ENCODE results near the gene SYT6. TPM values are rescaled to one million over a fixed set of nuclear protein-coding genes. Genes with fewer than 3 reads are reported as not detected.
A peak's percentile ranks its signal among the peaks of the same experiment; 100 is the strongest.

SYT6 gene
- total and polyA plus RNA-seq, 7 donors: 0.32 to 1.9 (median 0.46) TPM; not detected in 3

DNA sequence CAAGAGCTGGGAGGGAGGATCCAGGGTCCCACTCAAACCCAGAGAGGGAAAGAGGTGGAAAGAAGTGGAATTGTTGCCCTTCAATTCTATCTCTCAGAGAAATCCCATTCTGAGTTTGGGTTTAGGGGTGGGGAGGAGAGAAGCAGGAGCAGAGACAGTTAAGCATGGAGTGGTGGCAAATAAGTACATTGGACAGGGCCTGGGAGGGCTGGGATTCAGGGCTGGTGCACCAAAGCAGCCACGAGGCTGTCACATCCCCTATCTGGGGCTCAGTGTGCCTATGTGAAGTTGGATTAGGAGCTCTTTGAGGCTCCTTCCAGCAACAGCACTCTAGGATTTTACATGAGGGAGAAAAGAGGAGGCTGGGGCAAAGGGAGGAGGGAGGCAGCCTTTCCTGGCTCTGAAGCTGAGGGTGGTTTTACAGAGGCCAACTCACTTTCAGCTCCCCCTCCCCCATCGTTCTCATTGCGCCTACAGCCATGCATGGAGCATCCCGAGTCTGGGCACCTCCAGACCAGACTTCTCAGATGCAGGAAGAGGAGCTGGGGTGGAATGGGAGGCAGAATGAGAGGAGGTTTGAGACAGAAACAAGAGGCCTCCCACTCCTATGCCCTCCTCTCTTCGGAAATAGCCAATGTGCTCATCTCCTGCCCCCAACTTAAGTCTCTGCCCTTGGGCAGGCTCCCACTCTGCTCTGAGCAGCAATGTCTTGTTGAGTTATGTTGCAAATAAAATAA is 3.0 kb upstream of the SYT6 start:
- intact Hi-C loops (cut with DNase I): no loop called here
- no peaks in the 10 kb centered on the region for H3K36me3 ChIP-seq
- no peaks in the 10 kb centered on the region for H3K9me3 ChIP-seq
- DNase-seq: no peak
- TF ChIP-seq EP300 (IDR thresholded peaks at IDR 0.05) (no peak), POLR2A (IDR thresholded peaks at IDR 0.05) (no peak), POLR2AphosphoS5 (IDR thresholded peaks at IDR 0.05) (no peak)
- TF ChIP-seq, protein P1, sequence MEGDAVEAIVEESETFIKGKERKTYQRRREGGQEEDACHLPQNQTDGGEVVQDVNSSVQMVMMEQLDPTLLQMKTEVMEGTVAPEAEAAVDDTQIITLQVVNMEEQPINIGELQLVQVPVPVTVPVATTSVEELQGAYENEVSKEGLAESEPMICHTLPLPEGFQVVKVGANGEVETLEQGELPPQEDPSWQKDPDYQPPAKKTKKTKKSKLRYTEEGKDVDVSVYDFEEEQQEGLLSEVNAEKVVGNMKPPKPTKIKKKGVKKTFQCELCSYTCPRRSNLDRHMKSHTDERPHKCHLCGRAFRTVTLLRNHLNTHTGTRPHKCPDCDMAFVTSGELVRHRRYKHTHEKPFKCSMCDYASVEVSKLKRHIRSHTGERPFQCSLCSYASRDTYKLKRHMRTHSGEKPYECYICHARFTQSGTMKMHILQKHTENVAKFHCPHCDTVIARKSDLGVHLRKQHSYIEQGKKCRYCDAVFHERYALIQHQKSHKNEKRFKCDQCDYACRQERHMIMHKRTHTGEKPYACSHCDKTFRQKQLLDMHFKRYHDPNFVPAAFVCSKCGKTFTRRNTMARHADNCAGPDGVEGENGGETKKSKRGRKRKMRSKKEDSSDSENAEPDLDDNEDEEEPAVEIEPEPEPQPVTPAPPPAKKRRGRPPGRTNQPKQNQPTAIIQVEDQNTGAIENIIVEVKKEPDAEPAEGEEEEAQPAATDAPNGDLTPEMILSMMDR (IDR thresholded peaks at IDR 0.05): no peak
- peaks cover 35 to 62% (median 51%) of the 10 kb centered on the region in 3 donors for H3K27me3 ChIP-seq
- no peak overlapping the region for H3K27ac ChIP-seq
- WGBS, 2 donors: 44 to 47% methylated on average over 5 of the region's 5 CpGs
- peaks cover 0 to 35% (median 30%) of the 10 kb centered on the region in 4 donors for H3K4me1 ChIP-seq
- no peak overlapping the region for H3K4me3 ChIP-seq

DNA sequence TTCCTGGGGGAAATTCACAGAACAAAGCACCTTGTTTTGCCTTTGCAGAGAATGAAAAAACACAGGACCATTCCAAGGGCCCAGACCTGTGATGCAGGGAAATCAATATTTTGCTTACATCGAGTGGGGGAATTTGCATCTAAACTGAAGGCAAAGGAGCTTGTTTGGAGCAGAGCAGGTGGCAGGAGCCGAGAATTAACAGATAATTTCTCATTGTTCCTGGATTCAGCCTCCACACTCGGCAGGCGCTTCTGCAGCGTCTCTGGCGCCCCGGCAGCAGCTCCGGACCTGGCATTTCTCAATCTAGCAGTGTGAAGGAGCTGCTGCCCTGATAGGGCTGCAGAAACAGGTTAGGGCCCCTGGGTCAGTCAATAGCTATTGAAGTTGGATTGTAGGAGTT is 2.0 kb upstream of the SYT6 start:
- Histone ChIP-seq H3K4me3 (no peak overlapping the region), H3K27me3 (peaks cover 39 to 72% (median 61%) of the 10 kb centered on the region in 3 donors), H3K36me3 (no peaks in the 10 kb centered on the region), H3K27ac (no peak overlapping the region), H3K4me1 (peaks cover 0 to 35% (median 30%) of the 10 kb centered on the region in 4 donors), H3K9me3 (no peaks in the 10 kb centered on the region)
- TF ChIP-seq POLR2A (IDR thresholded peaks at IDR 0.05) (no peak), EP300 (IDR thresholded peaks at IDR 0.05) (no peak), POLR2AphosphoS5 (IDR thresholded peaks at IDR 0.05) (no peak)
- TF ChIP-seq, protein P1 (IDR thresholded peaks at IDR 0.05): no peak
- intact Hi-C loops (cut with DNase I): no loop called here
- DNase-seq: no peak
- WGBS, 2 donors: 56 to 66% methylated on average over 8 of the region's 8 CpGs

DNA sequence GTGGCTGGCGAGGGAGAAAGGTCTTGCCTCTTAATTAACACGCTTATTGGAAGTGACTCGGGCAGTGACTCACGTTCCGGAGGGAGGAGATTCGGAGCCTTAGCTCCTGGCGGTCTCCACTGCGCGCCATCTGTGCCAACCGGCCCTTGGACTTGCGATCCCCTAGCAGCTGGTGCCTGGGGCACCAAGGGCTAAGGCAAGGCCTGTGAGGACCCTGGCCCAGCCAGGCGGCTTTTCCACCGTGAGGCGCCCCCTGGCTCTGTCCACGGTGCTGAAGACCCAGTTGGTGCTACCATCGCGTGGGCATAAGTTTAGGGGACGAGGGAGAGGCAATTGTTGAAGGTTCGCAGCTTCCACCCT is 1.3 kb upstream of the SYT6 start:
- H3K27ac ChIP-seq: no peak overlapping the region
- no peaks in the 10 kb centered on the region for H3K36me3 ChIP-seq
- H3K4me1 ChIP-seq: peaks cover 0 to 35% (median 30%) of the 10 kb centered on the region in 4 donors
- 14 to 19% methylated on average over 19 of the region's 19 CpGs for WGBS, 2 donors
- H3K9me3 ChIP-seq: no peaks in the 10 kb centered on the region
- no peak overlapping the region for H3K4me3 ChIP-seq
- H3K27me3 ChIP-seq: peaks cover 39 to 75% (median 64%) of the 10 kb centered on the region in 3 donors
- intact Hi-C loops (cut with DNase I): loop anchor here (5.0 kb wide), 1 partner anchor 173 kb away; no protein-coding TSS in a partner anchor
- TF ChIP-seq EP300 (IDR thresholded peaks at IDR 0.05) (no peak), POLR2A (IDR thresholded peaks at IDR 0.05) (no peak), POLR2AphosphoS5 (IDR thresholded peaks at IDR 0.05) (no peak)
- TF ChIP-seq, protein P1 (IDR thresholded peaks at IDR 0.05): no peak
- no peak for DNase-seq

DNA sequence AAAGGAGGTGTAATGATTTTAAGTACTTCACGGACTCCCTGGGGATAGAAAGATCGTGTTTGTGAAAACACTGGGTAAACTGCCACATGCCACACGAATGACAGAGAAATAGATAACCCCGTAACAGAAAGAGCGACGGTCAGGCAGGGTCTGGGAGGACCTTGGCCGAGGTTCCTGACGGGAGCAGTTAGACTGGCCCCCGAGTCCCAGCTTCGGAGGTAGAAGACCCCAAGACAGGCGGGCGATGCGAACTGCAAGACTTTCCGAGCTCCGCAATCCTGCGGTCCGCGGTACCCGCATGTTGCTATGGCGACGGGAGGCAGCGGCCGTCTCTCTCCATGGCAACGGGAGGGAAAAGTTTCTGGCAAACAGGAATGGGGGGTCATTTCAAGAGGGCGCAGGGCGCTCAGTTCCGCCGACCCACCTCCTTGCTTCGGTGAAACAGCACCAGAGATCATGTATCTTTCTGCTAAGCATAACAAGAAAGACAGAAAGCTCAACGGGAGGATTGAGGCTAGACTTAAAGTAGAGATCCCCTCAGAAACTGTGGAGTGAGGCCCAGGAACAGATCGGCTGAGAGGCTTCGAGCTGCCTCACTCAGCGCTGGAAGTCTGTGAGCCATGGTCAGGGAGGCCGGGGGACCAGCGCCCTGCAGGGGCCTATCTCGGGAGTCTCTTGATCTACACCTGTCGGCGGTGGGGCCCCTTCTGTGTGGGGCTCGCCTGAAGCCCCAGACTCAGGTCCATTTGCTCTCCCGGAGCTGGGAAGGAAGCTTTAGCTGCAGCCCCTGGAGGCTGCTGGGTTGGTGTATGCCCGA is 685 bp upstream of the SYT6 start:
- H3K9me3 ChIP-seq: no peaks in the 10 kb centered on the region
- TF ChIP-seq POLR2AphosphoS5 (IDR thresholded peaks at IDR 0.05) (no peak), POLR2A (IDR thresholded peaks at IDR 0.05) (no peak), EP300 (IDR thresholded peaks at IDR 0.05) (no peak)
- TF ChIP-seq, protein P1 (IDR thresholded peaks at IDR 0.05): no peak
- H3K4me1 ChIP-seq: peaks cover 0 to 35% (median 30%) of the 10 kb centered on the region in 4 donors
- H3K36me3 ChIP-seq: no peaks in the 10 kb centered on the region
- H3K27me3 ChIP-seq: peaks cover 39 to 77% (median 64%) of the 10 kb centered on the region in 3 donors
- no peak overlapping the region for H3K27ac ChIP-seq
- no peak for DNase-seq
- 8% methylated on average over 41 of the region's 41 CpGs for WGBS, 2 donors
- peak overlapping the region in 1 of 4 donors; percentile 49 for H3K4me3 ChIP-seq
- intact Hi-C loops (cut with DNase I): loop anchor here (5.0 kb wide), 1 partner anchor 172 kb away; no protein-coding TSS in a partner anchor
